HG02870 (cell line): ENCODE measurements around the gene FGR.
"Not testable (repeated sequence)": the region's sequence is repeated elsewhere in the genome, so short reads cannot be mapped to it uniquely, and the experiment has no call there.

Source experiments
- ATAC-seq: cut with Tn5 transposase; IDR thresholded peaks from one replicate; pipeline ENCODE4 v1.9.1; 2021; ENCODE audit warnings: mild to moderate bottlenecking, moderate library complexity; ENCODE audit not compliant: unreplicated experiment

Gene FGR

DNA sequence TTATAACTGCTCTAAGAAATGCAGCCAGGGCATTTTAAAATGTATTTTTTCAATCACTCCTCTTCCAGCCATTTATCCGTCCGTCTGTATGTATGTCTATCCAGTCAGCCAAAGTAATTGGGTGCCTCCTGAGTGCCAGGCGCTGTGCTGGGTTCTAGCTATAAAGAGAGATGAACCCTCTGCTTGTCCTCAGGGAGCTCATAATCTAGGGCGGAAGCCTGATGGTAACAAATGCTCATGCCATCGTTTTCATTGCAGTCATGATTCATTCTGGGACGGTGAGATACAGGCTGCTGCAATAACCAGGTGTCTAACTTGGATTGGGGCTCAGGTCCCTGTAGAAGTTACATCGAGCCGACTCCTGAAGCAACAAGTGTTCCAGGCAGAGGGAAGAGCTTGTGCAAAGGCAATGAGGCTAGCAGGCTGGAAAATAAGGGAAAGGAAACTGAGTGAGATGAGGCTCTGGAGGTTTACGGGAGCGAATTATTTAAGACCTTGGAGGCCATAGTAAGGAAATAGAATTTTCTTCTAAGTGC is 25.4 kb upstream of the FGR start:
- no peak for ATAC-seq

- ATAC-seq = peak; percentile 63
These were observed 24.7 kb upstream of the FGR start for GRCh38 chr1:27659497-27660299.

DNA sequence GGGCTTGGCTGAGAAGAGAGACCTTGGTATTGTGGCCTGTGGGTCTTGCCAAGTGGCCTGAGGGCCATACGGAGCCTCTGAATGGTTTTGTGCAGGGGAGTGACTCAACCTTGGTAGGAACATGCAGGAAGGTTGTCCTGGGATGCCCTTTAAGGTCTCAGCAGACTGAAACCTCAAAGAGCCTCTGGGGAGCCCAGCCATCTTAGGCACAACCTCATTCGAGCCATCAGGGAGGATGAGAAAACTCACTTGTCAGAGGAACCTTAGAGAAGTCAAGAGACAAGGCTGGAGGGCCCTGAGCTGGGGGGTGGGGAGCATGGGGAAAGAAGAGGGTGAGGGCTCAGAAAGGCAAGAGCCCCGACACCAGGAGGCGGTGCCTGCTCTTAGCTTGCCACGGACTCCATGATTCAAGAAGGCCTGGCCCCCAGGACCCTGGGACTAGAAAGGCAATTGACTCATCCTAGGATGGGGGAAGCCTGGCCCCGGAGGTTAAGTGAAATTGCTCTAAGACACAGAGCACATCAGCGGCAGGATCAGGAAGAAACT is 24.0 kb upstream of the FGR start:
- peak; percentile 2 for ATAC-seq

DNA sequence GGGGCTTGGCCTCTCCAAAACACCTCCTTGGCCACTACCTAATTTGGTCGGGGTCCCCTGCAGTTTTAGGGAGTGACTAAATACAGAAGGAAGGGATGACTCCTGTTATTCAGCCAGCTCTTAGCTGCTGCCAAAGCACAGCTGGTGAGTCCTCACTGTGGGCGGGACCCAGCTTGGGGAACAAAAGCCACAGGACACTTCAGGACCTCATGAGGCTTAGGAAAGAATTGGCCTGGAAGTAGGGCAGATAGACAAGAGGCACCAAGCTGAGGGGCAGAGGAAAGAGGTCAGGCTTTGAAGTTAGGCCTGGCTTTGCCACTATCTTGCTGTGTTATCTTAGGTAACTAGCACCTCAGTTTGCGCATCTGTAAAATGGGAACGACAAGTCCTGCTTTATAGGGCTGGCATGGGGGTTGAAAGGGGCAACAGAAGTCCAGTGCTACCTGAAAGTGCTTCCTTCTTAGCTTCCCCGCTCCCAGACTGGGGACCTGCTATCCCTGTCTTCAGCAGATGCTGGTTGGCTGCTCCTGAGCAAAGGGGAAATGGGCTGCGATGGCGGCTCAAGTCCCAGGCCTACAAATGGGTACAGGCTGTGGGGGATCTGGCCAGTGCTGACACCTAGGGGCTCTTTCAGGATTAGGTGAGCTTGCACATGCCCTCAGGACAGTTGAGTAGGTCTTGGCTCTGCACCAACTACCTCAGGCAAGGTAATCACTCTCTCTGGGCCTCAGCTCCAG is 21.3 kb upstream of the FGR start:
- no peak for ATAC-seq

GRCh38 chr1:27655151-27655937 is 20.4 kb upstream of the FGR start:
- no peak for ATAC-seq

GRCh38 chr1:27652111-27652864 is 17.3 kb upstream of the FGR start:
- ATAC-seq = no peak

DNA sequence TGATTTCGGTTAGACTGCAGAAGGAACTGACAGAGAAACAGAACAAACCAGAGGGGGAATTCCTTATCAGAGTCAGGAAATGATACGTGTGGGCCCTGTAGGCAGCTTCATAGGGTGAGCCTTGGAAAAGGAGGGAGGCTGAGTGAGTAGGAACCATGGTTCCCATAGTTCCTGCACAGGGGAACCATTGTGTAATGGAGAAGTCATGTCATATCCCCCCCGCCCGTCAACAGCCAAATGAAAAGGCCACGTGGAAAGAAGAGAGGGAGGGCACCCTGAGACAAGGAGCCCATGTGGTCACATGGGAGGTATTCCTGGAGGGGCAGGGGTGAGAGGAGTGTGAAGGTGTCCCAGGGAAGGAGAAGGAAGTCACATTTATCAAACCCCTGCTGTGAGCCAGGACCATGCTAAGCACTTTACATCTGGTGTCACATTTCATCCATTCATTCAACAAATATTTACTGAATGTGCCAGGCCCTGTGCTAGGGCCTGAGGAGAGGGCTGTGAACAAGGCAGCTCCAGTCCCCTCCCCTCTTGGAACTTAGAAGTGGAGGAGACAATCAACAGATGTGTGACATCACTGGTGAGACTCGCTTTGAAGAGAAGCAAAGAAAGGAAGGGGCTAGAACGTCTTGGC is 15.7 kb upstream of the FGR start:
- no peak for ATAC-seq

- ATAC-seq = no peak
These were observed 15.2 kb upstream of the FGR start for GRCh38 chr1:27650171-27650538.

DNA sequence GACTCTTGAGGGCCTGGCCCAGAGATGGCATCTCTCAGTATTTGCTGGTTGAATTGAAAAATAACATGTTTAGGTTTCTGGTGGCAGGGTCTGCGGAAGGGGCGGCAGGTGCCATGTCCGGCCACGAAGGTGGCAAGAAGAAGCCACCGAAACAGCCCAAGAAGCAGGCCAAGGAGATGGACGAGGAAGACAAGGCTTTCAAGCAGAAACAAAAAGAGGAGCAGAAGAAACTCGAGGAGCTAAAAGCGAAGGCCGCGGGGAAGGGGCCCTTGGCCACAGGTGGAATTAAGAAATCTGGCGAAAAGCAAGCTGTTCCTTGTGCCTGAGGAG is 14.3 kb upstream of the FGR start:
- ATAC-seq = no peak

DNA sequence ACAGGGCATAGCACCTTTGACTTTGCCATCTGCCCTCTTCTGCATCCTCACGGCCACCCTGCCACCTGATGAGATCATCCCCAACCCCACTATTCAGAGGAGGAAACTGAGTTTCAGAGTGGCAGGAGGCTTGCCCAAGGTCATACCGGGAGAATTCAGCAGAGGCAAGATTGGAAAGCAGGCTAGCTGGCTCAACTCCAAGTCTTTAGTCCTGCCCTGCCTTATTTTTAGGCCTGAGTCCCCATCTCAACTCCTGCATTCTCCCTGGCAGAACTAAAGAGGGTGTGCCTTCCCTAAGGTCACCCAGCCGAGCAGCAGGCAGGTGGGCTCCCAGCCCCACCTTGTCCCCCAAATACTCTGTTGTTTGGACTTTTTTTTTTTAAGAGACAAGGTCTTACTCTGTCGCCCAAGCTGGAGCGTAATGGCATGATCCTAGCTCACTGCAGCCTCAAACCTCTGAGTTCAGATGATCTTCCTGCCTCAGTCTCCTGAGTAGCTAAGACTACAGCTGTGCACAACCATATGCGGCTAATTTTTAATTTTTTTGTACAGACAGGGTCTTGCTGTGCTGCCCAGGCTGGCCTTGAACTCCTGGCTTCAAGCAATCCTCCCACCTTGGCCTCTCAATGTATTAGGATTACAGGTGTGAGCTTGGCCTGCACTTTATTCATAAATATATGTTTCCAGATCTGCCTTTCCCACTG is 13.8 kb upstream of the FGR start:
- ATAC-seq = no peak

- no peak for ATAC-seq
These were observed 12.3 kb upstream of the FGR start for GRCh38 chr1:27647328-27647727.

DNA sequence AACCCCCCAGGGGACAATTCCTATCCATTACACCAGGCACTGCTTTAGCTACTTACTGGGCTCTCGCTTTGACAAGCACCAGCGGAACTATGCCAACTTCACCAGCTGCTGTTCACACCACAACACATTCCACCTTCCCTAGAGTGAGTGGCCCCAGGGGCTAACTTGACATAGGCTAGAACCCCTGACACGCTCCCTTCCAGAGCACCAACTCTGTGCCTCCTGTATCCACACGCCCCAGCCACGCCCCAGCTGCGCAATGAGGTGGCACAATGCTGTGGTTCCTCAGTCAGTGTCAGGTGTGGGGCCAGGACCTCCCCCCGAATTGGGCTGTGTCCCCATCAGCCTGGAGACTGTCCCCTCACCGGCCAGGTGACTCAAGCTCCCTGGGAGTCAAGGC is 11.7 kb upstream of the FGR start:
- ATAC-seq = no peak

DNA sequence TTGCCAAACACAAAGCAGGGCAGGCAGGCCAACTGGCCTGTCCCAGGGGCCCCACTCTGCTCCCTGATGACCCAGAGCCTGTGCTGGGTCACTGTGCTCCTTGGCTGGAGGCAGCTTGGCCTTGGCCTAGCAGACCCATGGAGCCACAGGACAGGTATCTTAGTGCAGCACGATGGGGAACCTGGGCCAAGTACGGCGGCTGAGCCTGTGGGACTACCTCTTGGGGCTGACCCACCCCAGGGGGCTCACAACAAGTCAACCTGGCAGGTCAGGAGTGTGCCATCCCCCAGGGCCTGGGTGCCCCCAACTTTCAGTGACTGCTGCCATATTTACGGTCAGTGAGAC is 10.1 kb upstream of the FGR start:
- ATAC-seq = no peak

- no peak for ATAC-seq
These were observed 9.5 kb upstream of the FGR start for GRCh38 chr1:27644369-27645070.

GRCh38 chr1:27643600-27644368 is 8.8 kb upstream of the FGR start:
- ATAC-seq = no peak

DNA sequence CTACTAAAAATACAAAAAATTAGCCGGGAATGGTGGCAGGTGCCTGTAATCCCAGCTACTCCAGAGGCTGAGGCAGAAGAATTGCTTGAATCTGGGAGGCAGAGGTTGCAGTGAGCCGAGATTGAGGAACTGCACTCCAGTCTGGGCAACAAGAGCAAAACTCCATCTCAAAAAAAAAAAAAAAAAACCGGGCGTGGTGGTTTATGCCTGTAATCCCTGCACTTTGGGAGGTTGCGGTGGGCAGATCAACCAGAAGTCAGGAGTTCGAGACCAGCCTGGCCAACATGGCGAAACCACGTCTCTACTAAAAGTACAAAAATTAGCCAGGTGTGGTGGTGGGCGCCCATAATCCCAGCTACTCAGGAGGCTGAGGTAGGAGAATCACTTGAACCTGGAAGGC is 5.5 kb upstream of the FGR start:
- ATAC-seq = not testable (repeated sequence)

DNA sequence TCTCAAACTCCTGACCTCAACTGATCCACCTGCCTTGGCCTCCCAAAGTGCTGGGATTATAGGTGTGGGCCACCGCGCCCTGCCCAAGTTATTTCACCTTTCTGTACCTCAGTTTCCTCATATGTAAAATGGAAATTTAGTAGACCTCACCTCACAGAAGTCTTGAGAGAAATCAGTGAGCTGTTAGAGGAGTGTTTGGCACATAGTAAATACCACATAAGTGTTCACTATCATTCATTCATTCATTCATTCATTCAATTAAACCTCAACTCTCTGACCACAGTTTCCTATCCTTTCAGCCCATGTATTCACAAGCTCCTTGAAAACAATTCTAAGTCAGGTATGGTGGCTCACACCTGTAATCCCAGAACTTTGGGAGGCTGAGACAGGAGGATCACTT is 3.8 kb upstream of the FGR start:
- ATAC-seq = no peak

DNA sequence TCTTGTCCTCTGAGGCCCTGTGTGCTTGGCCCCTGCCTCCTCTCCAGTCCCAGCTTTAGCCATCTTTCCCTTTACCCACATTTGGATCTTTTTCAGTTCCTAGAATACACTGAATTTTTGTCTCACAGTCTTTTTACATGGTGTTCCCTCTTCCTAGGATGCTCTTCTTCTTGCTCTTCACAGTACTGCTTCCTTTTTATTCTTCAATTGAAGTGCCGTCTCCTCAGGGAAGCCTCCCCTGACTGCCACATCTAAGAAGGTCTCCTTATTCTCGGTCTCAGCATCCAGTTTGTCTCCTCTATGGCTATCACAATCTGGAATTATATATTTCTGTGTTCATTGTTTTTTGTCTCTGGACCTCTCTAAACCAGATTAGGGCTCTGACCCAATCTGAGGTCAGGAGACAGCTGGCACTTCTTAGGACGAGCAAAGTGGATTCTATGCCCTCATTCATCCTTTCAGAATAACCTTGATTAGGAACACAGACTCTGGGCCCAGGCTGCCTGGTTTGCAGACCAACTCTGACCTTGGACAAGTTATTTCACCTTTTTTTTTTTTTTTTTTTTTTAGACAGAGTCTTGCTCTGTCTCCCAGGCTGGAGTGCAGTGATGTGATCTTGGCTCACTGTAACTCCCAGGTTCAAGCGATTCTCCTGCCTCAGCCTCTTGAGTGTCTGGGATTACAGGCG is 3.2 kb upstream of the FGR start:
- no peak for ATAC-seq
